GM19467 (cell line): Measurements from ENCODE around the gene AFG1L.
"Not testable (repeated sequence)": the region's sequence is repeated elsewhere in the genome, so short reads cannot be mapped to it uniquely, and the experiment has no call there.

Source experiments
- ATAC-seq: cut with Tn5 transposase; IDR thresholded peaks from one replicate; pipeline ENCODE4 v1.9.1; 2021; ENCODE audit warnings: mild to moderate bottlenecking, moderate library complexity; ENCODE audit not compliant: unreplicated experiment

AFG1L gene

DNA sequence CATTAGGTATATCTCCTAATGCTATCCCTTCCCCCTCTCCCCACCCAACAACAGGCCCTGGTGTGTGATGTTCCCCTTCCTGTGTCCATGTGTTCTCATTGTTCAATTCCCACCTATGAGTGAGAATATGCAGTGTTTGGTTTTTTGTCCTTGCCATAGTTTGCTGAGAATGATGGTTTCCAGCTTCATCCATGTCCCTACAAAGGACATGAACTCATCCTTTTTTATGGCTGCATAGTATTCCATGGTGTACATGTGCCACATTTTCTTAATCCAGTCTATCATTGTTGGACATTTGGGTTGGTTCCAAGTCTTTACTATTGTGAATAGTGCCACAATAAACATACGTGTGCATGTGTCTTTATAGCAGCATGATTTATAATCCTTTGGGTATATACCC lies 154.9 kb downstream of the AFG1L start:
- not testable (repeated sequence) for ATAC-seq

GRCh38 chr6:108451816-108452215 lies 157.0 kb downstream of the AFG1L start:
- no peak for ATAC-seq

- no peak for ATAC-seq
Observed at GRCh38 chr6:108452711-108453195, 157.9 kb downstream of the AFG1L start.

DNA sequence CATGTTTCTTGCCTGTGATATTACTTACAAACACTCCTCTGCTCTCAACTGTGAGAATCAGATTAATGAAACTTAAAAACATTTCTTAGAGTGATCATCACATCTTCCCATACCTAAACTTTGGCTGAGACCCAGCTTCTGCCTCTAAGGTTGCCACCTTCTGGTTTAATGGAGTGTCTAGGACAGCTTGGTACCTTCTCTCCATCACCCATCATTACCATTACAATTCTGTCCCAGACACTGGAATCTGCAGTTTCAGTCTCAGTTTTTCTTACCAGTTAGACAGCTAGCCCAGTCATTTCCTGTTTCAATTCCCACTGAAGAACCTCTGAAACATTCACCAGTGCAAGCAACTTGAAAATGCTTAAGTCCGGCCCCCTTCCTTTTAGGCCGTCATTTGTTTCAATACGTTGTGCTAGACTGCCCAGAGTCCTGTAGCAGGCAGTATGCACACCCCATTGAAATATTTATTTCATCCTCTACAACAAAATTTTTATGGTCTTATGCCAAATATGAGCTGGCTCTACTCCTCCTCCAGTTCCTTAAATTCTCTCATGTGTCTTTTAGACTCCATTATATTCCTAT lies 158.8 kb downstream of the AFG1L start:
- ATAC-seq = no peak

- no peak for ATAC-seq
Observed at GRCh38 chr6:108454356-108454755, 159.5 kb downstream of the AFG1L start.

GRCh38 chr6:108455688-108456087 lies 160.8 kb downstream of the AFG1L start:
- ATAC-seq = no peak

DNA sequence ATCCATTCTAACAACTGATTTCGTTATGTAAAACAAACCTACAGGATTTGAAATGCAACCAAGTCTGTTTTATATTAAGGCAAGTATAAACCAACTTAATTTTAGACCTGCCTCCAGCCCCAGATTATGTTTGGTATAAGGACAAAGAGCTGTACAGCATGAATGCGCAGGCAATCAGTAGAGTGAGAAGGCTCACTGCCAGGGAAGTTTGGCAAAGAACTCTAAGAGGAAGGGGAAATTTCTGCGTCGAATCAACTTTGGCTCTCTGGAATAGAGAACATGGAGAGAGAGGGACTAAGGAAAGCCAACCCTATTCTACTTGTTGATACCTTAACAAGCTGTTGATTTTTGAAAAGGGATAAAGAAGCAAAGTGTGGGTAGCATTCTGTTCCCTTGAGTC lies 168.9 kb downstream of the AFG1L start:
- ATAC-seq = no peak

DNA sequence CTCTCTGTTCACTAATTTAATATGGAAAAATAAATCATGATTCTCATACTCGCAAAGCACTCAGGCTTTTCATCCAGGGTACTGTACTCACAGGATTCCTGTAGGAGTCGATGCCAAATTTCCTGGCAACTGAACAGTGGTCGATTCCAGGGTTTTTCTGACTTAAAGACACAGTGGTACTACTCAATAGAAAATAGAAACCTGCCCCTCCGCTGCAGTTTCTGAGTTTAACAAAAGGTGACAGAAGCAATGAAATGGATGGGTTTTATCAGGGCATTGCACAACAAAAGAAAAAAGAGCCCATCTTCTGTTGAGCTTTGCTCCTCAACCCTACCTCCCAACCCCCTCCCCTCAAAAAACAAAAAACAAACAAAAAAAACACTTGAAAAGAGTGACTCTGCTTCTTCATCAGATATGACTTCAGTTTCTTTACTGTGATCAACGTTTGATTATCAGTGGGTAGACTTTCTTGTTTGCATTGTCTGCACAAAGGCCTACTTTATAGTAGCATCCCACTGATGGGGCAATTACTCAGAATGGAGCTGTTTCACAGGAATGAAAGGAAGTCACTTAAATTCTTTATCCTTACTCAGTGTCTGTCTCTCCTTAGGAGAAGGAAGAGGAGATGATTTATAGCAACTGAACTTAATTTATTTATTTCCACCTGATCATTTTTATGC lies 169.7 kb downstream of the AFG1L start:
- ATAC-seq = no peak

DNA sequence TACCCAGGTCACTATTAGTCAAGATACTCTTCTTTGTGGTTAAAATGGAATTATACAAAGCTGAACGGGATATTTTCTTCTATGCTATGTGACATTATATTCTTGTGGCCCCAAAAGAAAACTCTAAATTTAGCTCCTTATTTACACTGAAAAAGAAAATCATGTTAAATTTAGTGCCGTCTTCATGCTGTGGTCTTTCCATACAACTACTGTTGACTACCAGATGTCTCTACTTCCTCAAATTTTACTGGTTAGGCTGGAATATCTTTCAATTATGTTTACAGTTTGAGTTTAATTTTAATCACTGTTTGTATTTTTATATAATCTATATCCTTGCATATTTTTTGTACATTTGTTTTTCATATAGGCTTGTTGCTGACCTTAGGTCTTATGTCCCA lies 170.2 kb downstream of the AFG1L start:
- no peak for ATAC-seq

GRCh38 chr6:108468346-108468745 lies 173.5 kb downstream of the AFG1L start:
- ATAC-seq = no peak

DNA sequence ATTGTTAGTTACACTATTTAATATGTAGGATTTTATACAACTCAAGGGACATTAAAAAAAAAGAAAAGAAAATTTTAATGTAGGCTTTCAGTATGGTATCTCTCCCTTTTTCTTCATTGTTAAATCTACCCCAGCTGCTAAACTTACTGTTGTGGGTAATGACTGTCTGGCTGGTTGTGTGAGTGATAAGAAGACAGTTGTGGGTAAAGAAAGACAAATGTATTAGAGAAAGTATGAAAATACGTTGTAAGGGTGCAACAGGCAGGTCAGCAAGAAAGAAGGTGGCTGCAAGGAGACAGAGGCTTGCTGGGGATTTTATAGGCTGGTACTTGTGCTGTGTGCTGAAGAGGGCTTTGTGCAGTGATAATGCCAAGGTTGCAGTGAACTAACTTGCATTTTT lies 174.5 kb downstream of the AFG1L start:
- no peak for ATAC-seq

DNA sequence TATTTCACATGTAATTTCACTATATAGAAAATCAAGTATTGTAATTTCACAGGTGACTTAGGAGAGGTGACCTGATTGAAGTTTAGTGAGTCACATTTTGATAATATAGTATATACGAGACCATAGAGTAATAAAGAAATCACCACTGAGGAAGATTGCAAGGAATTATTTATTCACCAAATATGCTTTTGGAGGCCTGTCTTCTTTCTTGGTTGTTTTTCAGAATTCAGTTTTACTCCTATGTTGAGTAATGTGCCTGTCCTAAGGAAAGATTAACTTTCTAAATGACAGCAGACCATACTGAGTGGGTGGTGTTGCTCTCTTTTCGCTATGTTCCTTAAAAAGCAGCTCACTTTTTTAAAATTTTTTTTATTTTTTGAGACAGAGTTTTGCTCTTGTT lies 178.3 kb downstream of the AFG1L start:
- no peak for ATAC-seq

DNA sequence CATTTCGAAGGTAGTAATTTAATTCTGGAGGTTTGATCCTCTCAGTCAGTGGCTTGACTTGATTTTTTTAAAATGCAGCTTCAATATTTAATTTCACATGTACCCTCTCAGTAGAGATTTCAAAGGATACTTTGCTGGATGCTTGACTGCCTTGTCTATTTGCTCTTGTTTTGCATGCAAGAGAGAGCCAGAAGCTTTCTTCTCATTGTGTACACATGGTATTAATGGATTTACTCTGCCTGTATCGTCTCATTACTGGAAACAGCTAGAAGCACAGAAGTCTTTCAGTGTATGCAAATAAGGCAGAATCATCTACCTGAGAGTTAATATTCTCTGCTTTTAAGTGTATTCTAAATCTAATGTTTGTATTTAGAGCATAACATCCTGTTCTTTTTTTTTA lies 181.5 kb downstream of the AFG1L start:
- ATAC-seq = no peak

- no peak for ATAC-seq
Observed at GRCh38 chr6:108476847-108477430, 182.1 kb downstream of the AFG1L start.

- no peak for ATAC-seq
Observed at GRCh38 chr6:108482559-108482958, 187.7 kb downstream of the AFG1L start.

GRCh38 chr6:108484016-108484415 lies 189.2 kb downstream of the AFG1L start:
- ATAC-seq = no peak

GRCh38 chr6:108489699-108490098 lies 194.8 kb downstream of the AFG1L start:
- ATAC-seq = no peak

DNA sequence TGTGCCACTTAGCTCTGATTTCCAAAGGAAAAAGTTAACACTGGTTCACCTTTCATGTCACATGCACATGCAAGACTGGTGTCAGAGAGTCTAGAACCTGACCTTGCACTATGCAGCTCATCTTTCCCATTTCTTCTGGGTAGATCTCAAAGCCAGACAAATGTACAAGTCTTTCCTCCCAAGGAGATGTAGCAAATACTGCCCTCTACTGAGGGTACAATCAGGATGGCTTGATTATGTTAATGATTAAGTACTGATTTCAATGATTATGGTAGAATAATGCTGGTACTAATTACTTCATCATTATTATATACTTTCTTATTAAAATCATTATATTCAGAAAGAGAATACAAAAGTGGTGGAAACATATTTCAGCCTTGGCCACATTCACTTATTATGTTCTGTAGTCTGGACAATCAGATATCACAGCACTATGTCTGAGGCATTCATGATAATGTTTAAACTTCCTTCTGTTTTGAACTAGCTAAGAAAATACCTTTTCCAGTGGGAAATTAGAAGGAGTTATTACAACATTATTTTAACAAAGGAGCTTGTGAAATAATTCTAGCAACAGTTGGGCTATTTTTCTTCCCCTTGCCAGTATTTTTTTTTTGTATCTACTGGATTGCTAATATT lies 197.4 kb downstream of the AFG1L start:
- no peak for ATAC-seq

DNA sequence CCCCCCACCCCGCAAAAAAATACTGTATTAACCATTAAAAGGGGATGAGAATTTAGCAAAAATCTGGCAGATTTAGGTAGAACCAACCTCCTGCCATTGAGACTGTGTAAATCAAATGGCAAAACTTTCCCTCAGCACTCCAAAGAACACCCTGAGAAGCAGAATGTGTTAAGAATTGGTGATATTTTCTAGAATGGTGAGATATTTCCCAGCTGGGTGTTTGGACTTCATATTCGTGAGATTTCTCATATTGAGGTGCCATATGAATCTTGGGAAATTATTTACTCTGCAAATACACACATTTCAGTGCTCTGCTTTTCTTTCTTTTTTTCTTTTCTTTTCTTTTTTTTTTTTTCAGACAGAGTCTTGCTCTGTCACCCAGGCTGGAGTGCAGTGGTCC lies 199.6 kb downstream of the AFG1L start:
- ATAC-seq = no peak

- no peak for ATAC-seq
Observed at GRCh38 chr6:108497883-108498282, 203.0 kb downstream of the AFG1L start.

- no peak for ATAC-seq
Observed at GRCh38 chr6:108501559-108501958, 206.7 kb downstream of the AFG1L start.

- no peak for ATAC-seq
Observed at GRCh38 chr6:108502832-108503231, 208.0 kb downstream of the AFG1L start.
